GM12872 (cell line): ENCODE results near the gene ING5.

Source experiments
- TF ChIP-seq, protein P1 (sequence below): IDR thresholded peaks from 3 replicates; pipeline ENCODE4 v1.5.1; 2011; ENCODE audit warnings: low read depth, mild to moderate bottlenecking, low read length, moderate library complexity; ENCODE audit not compliant: insufficient read depth

Gene ING5

DNA sequence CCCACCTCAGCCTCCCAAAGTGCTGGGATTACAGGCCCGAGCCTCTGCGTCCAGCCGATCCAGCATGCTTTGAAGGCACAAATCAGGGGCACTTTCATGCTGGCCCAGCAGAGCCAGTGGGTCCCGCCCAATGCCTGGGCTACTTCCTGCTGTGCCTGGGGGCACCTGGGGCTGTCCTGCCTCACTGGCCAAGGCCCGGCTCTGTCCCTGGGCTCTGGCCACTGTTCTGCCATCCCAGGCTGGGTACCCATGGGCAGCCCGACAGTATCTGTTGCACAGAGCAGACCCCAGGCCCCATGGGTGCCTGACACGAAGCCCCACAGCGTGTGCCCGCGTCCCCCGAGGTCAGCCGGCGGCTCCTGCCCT is 68.0 kb downstream of the ING5 start:
- TF ChIP-seq, protein P1, sequence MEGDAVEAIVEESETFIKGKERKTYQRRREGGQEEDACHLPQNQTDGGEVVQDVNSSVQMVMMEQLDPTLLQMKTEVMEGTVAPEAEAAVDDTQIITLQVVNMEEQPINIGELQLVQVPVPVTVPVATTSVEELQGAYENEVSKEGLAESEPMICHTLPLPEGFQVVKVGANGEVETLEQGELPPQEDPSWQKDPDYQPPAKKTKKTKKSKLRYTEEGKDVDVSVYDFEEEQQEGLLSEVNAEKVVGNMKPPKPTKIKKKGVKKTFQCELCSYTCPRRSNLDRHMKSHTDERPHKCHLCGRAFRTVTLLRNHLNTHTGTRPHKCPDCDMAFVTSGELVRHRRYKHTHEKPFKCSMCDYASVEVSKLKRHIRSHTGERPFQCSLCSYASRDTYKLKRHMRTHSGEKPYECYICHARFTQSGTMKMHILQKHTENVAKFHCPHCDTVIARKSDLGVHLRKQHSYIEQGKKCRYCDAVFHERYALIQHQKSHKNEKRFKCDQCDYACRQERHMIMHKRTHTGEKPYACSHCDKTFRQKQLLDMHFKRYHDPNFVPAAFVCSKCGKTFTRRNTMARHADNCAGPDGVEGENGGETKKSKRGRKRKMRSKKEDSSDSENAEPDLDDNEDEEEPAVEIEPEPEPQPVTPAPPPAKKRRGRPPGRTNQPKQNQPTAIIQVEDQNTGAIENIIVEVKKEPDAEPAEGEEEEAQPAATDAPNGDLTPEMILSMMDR: no peak

- TF ChIP-seq, protein P1: no peak
These were observed 68.5 kb downstream of the ING5 start for GRCh38 chr2:241770185-241770935.

GRCh38 chr2:241770936-241771285 is 69.1 kb downstream of the ING5 start:
- TF ChIP-seq, protein P1: no peak

GRCh38 chr2:241771286-241772062 is 69.6 kb downstream of the ING5 start:
- TF ChIP-seq, protein P1: no peak

DNA sequence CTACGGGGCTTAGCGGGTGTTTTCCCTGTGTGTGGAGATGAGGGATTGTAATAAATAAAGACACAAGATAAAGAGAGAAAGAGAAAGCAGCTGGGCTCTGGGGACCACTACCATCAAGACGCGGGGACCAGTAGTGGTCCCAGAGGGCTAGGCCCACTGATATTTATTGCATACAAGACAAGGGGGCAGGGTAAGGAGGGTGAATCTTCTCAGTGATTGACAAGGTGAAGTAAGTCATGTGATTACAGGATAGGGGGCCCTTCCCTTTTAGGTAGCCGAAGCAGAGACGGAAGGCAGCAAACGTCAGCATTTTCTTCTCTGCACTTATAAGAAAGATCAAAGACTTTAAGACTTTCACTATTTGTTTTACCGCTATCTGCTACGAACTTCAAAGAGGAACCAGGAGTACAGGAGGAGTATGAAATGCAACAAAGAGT is 70.2 kb downstream of the ING5 start:
- TF ChIP-seq, protein P1: no peak

GRCh38 chr2:241773511-241774418 is 71.9 kb downstream of the ING5 start:
- TF ChIP-seq, protein P1: no peak

DNA sequence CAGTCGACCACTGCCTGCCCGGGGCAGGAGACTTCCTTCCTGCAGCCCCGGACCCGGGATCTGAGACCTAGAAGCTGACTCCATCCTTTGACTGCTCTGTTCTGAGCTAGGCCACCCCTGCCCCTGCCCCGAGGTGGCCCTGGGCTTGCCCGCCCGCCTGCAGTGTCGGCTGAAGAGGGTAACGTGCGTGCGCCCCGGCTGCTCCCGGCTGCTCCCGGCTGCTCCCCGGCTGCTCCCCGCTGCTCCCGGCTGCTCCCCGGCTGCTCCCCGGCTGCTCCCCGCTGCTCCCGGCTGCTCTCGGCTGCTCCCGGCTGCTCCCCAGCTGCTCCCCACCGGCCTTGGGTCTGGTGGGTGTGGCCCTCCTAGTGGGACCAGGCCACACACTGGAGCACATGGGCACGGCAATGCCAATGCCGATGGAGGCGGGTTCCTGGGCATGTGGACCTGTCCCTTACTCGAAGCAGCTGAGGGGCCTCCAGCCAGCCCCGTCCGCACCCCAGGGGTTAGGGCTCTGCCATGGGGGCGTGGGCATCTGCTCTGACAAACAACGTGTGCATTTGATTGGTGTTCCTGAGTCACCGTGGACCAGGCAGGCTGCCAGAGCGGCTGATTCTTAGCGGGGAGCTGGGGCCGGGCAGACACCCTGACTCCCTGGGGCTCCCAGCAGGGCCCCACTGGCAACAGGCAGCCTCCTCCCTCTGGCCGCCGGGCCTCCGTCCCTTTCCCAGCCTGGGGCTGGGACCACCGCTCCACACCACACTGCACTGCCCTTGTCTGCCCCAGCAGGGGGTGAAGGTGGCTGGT is 72.8 kb downstream of the ING5 start:
- TF ChIP-seq, protein P1: no peak
